Astrocyte of the cerebellum (primary cell): ENCODE results near the gene ZMYM4.

ENCODE experiments used
- DNase-seq: peaks from one replicate; pipeline ENCODE4 v3.0.0-alpha.2; 2011; ENCODE audit warnings: low read depth
- H3K4me3 ChIP-seq: 2 replicates; pipeline ENCODE4 v1.5.1; 2011; ENCODE audit warnings: mild to moderate bottlenecking, low read depth, low read length, moderate library complexity
- in situ Hi-C: cut with HindIII; loops from 2 replicates; pipeline ENCODE4 v1.10.0; 2017; ENCODE audit warnings: low sequenced_read_pairs
- TF ChIP-seq, protein P1 (sequence below): IDR thresholded peaks from 2 replicates; pipeline ENCODE4 v1.5.1; 2012; ENCODE audit warnings: low read length, low read depth, moderate library complexity, mild to moderate bottlenecking; ENCODE audit errors: missing control alignments

ZMYM4 gene

DNA sequence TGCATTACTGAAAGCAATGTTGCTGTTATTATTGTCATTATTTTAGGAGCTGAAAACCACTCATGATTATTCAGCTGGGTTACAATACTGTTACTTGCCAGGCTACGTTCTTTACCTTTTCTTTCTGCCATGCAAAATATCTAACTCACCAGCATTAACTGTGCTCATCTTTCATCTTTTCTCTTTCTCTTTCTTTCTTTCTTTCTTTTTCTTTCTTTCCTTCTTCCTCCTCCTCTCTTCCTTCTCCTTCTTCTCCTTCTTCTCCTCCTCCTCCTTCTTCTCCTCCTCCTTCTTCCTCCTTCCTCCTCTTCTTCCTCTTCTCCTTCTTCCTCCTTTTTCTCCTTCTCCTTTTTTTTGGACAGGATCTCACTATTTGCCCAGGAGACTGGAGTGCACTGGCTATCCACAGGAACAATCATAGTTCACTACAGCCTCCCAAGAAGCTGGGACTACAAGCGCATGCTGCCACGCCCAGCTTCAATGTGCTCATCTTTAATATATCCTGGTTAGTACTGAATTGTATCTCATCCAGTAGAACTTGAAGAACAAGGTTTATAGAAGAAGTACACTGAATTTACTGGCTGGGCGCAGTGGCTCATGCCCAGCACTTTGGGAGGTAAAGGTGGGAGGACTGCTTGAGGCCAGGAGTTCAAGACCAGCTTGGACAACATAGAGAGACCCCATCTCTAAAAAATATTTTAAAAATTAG is 6.9 kb upstream of the ZMYM4 start:
- H3K4me3 ChIP-seq, result no peak overlapping the region
- no peak for DNase-seq
- TF ChIP-seq, protein P1, sequence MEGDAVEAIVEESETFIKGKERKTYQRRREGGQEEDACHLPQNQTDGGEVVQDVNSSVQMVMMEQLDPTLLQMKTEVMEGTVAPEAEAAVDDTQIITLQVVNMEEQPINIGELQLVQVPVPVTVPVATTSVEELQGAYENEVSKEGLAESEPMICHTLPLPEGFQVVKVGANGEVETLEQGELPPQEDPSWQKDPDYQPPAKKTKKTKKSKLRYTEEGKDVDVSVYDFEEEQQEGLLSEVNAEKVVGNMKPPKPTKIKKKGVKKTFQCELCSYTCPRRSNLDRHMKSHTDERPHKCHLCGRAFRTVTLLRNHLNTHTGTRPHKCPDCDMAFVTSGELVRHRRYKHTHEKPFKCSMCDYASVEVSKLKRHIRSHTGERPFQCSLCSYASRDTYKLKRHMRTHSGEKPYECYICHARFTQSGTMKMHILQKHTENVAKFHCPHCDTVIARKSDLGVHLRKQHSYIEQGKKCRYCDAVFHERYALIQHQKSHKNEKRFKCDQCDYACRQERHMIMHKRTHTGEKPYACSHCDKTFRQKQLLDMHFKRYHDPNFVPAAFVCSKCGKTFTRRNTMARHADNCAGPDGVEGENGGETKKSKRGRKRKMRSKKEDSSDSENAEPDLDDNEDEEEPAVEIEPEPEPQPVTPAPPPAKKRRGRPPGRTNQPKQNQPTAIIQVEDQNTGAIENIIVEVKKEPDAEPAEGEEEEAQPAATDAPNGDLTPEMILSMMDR, result no peak
- in situ Hi-C loops, result no loop called here

DNA sequence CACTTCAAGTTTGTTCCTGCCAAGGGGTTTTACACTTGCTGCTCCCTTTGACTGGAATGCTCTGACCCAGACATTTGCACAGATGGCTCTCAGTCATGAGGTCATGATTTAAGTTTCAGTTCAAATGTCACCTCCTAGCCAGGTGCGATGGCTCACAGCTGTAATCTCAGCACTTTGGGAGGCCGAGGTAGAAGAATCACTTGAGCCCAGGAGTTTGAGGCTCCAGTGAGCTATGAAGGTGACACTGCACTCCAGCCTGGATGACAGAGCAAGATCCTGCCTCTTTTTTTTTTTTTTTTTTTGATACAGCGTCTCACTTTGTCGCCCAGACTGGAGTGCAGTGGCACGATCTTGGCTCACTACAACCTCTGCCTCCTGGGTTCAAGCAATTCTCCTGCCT is 4.5 kb upstream of the ZMYM4 start:
- no peak for DNase-seq
- H3K4me3 ChIP-seq, result no peak overlapping the region
- TF ChIP-seq, protein P1, result no peak
- in situ Hi-C loops, result no loop called here

DNA sequence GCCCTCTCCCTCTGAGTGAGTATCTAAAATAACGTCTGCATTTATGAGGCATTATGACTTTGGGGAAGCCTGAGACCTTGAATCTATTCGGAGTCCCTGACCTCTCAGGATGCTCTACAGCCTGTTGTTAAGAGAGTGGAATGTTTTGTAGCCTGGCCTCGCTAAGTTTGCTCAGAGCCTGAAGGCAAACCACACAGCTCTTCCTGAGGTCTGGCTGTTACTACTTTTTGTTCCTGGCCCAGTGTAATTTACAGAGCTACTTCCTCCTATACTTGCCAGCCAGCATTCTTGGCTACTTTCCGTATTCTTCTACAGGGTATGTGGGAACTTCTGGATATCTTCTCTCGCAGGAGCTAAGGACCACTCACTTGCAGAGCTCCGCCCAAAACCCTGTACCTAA is 3.6 kb upstream of the ZMYM4 start:
- TF ChIP-seq, protein P1, result no peak
- in situ Hi-C loops, result no loop called here
- peak; percentile 72 for DNase-seq
- H3K4me3 ChIP-seq, result no peak overlapping the region

DNA sequence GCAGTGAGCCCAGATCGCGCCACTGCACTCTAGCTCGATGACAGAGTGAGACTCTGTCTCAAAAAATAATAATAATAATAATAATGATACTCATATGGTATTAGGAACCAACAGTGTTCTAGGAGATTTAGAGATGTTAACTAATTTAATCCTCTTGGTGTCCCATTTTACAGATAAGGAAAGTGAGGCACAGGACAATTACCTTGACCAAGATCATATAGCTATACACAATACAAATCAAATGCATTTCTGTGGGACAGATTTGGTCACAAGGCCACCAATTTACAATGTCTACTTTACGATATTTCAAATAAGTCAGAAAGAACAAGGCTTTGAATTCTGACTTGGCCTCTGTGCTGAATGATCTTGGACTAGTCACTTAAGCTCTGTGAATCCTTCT is 2.2 kb upstream of the ZMYM4 start:
- DNase-seq, result no peak
- in situ Hi-C loops, result no loop called here
- TF ChIP-seq, protein P1, result no peak
- no peak overlapping the region for H3K4me3 ChIP-seq

DNA sequence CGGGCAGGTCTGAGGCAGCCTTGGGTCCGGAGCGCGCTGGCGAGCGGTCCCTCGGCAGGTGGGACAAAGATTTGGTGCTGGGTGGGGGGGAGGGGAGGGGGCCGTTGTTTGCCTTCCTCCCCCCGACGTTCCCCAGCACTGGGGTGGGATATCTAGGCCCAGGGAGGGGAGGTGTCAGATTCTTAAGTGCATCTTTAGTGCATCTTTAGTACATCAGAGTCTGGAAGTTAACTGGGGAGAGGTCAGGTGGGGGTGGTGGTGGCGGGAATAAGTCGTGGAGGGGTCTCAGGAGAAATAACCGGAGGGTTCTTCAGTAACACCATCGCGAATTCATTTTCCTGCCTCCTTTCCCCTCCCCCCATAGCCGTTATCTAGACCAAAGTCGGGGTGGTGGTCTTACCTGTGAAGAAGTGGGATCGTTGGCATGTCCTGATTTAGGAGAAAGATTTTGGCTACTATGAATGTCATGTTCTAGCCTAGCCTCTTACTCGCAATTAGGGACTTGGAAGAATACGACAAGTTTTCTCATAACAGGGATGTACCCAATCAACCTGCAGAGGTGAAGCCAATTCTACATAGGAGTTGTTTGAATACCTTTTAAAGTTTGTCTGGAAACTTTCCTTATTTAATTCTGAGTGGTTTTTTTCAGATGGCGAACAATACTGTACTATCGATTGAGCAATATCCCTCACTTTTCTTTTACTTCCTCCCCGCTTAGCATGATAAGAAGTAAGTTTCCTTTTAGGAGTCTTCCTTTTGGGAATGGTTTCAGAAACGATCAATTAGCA is 886 bp downstream of the ZMYM4 start:
- in situ Hi-C loops, result no loop called here
- TF ChIP-seq, protein P1, result no peak
- no peak for DNase-seq
- H3K4me3 ChIP-seq, result peak overlapping the region; percentile 80

DNA sequence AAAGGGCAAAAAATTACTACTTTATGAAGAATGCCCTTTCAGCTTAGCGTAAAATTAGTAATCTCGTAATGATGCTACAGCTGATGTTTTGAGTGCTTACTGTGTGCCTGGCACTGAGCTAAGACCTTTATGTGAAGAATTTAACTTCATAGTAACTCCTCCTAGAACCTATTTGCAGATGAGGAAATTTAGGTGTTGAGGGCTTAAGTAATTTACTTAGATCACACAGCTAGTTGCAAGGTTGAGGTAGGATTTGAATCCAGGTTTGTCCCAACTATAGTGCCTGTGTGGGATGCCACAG is 1.4 kb downstream of the ZMYM4 start:
- in situ Hi-C loops, result loop anchor here (5.0 kb wide), 1 partner anchor 88 kb away; no protein-coding TSS in a partner anchor
- no peak for DNase-seq
- peak overlapping the region; percentile 80 for H3K4me3 ChIP-seq
- TF ChIP-seq, protein P1, result no peak
